Neural progenitor cell (in vitro differentiated cells): ENCODE measurements around the gene PPL. TPM values are rescaled to one million over a fixed set of nuclear protein-coding genes. Genes with fewer than 3 reads are reported as not detected.

Experiments used
- DNase-seq: peaks from one replicate; pipeline ENCODE4 v3.0.0-alpha.2; 2016; ENCODE audit warnings: low spot score
- H2AFZ ChIP-seq: fragments of 200-600 bp; sonication (generic); replicated peaks from 2 replicates; pipeline ENCODE4 v1.6.1; 2016; ENCODE audit warnings: antibody characterized with exemption
- H3F3A ChIP-seq: fragments of 200-600 bp; sonication (generic); 2 replicates; pipeline ENCODE4 v1.6.1; 2016; ENCODE audit warnings: antibody characterized with exemption, low read depth
- H3K27ac ChIP-seq: fragments of 200-600 bp; sonication (generic); 2 replicates; pipeline ENCODE4 v1.5.1; 2016; ENCODE audit warnings: mild to moderate bottlenecking
- H3K27me3 ChIP-seq: fragments of 200-600 bp; sonication (generic); 2 replicates; pipeline ENCODE4 v1.6.1; 2016; ENCODE audit warnings: mild to moderate bottlenecking, moderate library complexity
- H3K36me3 ChIP-seq: fragments of 200-600 bp; sonication (generic); 2 replicates; pipeline ENCODE4 v1.5.1; 2016
- H3K4me1 ChIP-seq: fragments of 200-600 bp; sonication (generic); 2 replicates; pipeline ENCODE4 v1.6.1; 2016; ENCODE audit warnings: mixed run types
- H3K4me2 ChIP-seq: fragments of 200-600 bp; sonication (generic); 2 replicates; pipeline ENCODE4 v1.6.1; 2016
- H3K4me3 ChIP-seq: fragments of 200-600 bp; sonication (generic); 2 replicates; pipeline ENCODE4 v1.5.1; 2016
- H3K79me2 ChIP-seq: fragments of 200-600 bp; sonication (generic); 2 replicates; pipeline ENCODE4 v1.6.1; 2016; ENCODE audit warnings: low read depth
- H3K9ac ChIP-seq: fragments of 200-600 bp; sonication (generic); 2 replicates; pipeline ENCODE4 v1.6.1; 2016
- H3K9me3 ChIP-seq: fragments of 200-600 bp; sonication (generic); 2 replicates; pipeline ENCODE4 v1.5.1; 2016; ENCODE audit warnings: low read depth
- H4K20me1 ChIP-seq: fragments of 200-600 bp; sonication (generic); 2 replicates; pipeline ENCODE4 v1.6.1; 2016; ENCODE audit warnings: low read depth
- H3K27ac Mint-ChIP-seq: 3 replicates; pipeline ENCODE4 v1.8.0; 2021; ENCODE audit warnings: mixed read lengths
- H3K27me3 Mint-ChIP-seq: 2 replicates; pipeline ENCODE4 v1.8.0; 2022; ENCODE audit warnings: low read depth, mild to moderate bottlenecking, inconsistent platforms, moderate library complexity, mixed read lengths; ENCODE audit not compliant: insufficient read depth
- H3K36me3 Mint-ChIP-seq: 3 replicates; pipeline ENCODE4 v1.8.0; 2021; ENCODE audit warnings: mixed read lengths
- H3K4me1 Mint-ChIP-seq: 3 replicates; pipeline ENCODE4 v1.8.0; 2021; ENCODE audit warnings: mixed read lengths
- H3K4me3 Mint-ChIP-seq: 3 replicates; pipeline ENCODE4 v1.8.0; 2021; ENCODE audit warnings: mild to moderate bottlenecking, moderate library complexity, mixed read lengths
- H3K9me3 Mint-ChIP-seq: 3 replicates; pipeline ENCODE4 v1.8.0; 2020; ENCODE audit warnings: mixed read lengths
- CTCF ChIP-seq: fragments of 200-600 bp; sonication (generic); IDR thresholded peaks from 2 replicates; pipeline ENCODE4 v1.5.1; 2017; ENCODE audit warnings: antibody characterized with exemption, mild to moderate bottlenecking
- EZH2 ChIP-seq: fragments of 200-600 bp; sonication (generic); IDR thresholded peaks from 2 replicates; pipeline ENCODE4 v1.6.1; 2017; ENCODE audit warnings: antibody characterized with exemption, mild to moderate bottlenecking, moderate library complexity
- EZH2phosphoT487 ChIP-seq: fragments of 200-600 bp; sonication (generic); IDR thresholded peaks from 2 replicates; pipeline ENCODE4 v1.6.1; 2017; ENCODE audit warnings: antibody characterized with exemption
- total RNA-seq: library from RNA; depleted of rRNA; stranded (reverse); fragments of >200 nt; gene quantifications from 2 replicates; pipeline ENCODE4 v1.2.3, GENCODE V29; 2015; ENCODE audit warnings: low replicate concordance

The PPL gene
- total RNA-seq, 1 donor from 2014 or later, result 1.0 TPM

GRCh38 chr16:4944333-4945281, 7.7 kb upstream of the PPL start:
- no peaks in the 10 kb centered on the region for H3K27me3 ChIP-seq
- Mint-ChIP-seq H3K4me1 (peaks cover 51% of the 10 kb centered on the region), H3K4me3 (no peak overlapping the region), H3K27ac (peak overlapping the region; percentile 95), H3K36me3 (no peaks in the 10 kb centered on the region), H3K9me3 (no peaks in the 10 kb centered on the region), H3K27me3 (peaks cover 28% of the 10 kb centered on the region)
- no peak overlapping the region for H3K27ac ChIP-seq
- no peaks in the 10 kb centered on the region for H4K20me1 ChIP-seq
- peaks cover 43% of the 10 kb centered on the region for H3F3A ChIP-seq
- no peak for DNase-seq
- no peak overlapping the region for H3K9ac ChIP-seq
- no peak overlapping the region for H2AFZ ChIP-seq
- no peak overlapping the region for H3K4me2 ChIP-seq
- H3K4me1 ChIP-seq, result peaks cover 30% of the 10 kb centered on the region
- H3K36me3 ChIP-seq, result no peaks in the 10 kb centered on the region
- no peaks in the 10 kb centered on the region for H3K79me2 ChIP-seq
- no peaks in the 10 kb centered on the region for H3K9me3 ChIP-seq
- no peak overlapping the region for H3K4me3 ChIP-seq
- no peak for TF ChIP-seq EZH2phosphoT487
- TF ChIP-seq CTCF, result no peak
- no peak for TF ChIP-seq EZH2

- H3K9me3 Mint-ChIP-seq, result no peaks in the 10 kb centered on the region
- H3K36me3 ChIP-seq, result no peaks in the 10 kb centered on the region
- no peak overlapping the region for H3K4me2 ChIP-seq
- H3K4me3 ChIP-seq, result no peak overlapping the region
- no peak overlapping the region for H2AFZ ChIP-seq
- no peaks in the 10 kb centered on the region for H3K9me3 ChIP-seq
- no peak for TF ChIP-seq CTCF
- TF ChIP-seq EZH2phosphoT487, result no peak
- TF ChIP-seq EZH2, result no peak
- H3K27ac ChIP-seq, result no peak overlapping the region
- H3K27ac Mint-ChIP-seq, result peak overlapping the region; percentile 96
- H3K27me3 ChIP-seq, result peaks cover 14% of the 10 kb centered on the region
- H3K4me1 Mint-ChIP-seq, result peaks cover 38% of the 10 kb centered on the region
- peaks cover 39% of the 10 kb centered on the region for H3F3A ChIP-seq
- DNase-seq, result no peak
- H3K4me1 ChIP-seq, result peaks cover 15% of the 10 kb centered on the region
- H3K27me3 Mint-ChIP-seq, result peaks cover 34% of the 10 kb centered on the region
- H3K36me3 Mint-ChIP-seq, result no peaks in the 10 kb centered on the region
- no peak overlapping the region for H3K9ac ChIP-seq
- H4K20me1 ChIP-seq, result no peaks in the 10 kb centered on the region
- no peaks in the 10 kb centered on the region for H3K79me2 ChIP-seq
- no peak overlapping the region for H3K4me3 Mint-ChIP-seq
Observed at GRCh38 chr16:4942481-4942880, 5.5 kb upstream of the PPL start.

GRCh38 chr16:4940719-4941118, 3.8 kb upstream of the PPL start:
- H3K36me3 ChIP-seq, result no peaks in the 10 kb centered on the region
- Mint-ChIP-seq H3K27me3 (peaks cover 35% of the 10 kb centered on the region), H3K9me3 (no peaks in the 10 kb centered on the region), H3K4me1 (peaks cover 32% of the 10 kb centered on the region), H3K4me3 (no peak overlapping the region), H3K27ac (no peak overlapping the region), H3K36me3 (no peaks in the 10 kb centered on the region)
- TF ChIP-seq EZH2phosphoT487 (no peak), CTCF (no peak), EZH2 (no peak)
- H3K27me3 ChIP-seq, result peaks cover 31% of the 10 kb centered on the region
- H3F3A ChIP-seq, result peaks cover 37% of the 10 kb centered on the region
- peaks cover 12% of the 10 kb centered on the region for H3K4me1 ChIP-seq
- no peak overlapping the region for H3K9ac ChIP-seq
- H3K4me3 ChIP-seq, result no peak overlapping the region
- H2AFZ ChIP-seq, result no peak overlapping the region
- no peak for DNase-seq
- no peaks in the 10 kb centered on the region for H3K9me3 ChIP-seq
- H4K20me1 ChIP-seq, result no peaks in the 10 kb centered on the region
- H3K27ac ChIP-seq, result no peak overlapping the region
- H3K4me2 ChIP-seq, result no peak overlapping the region
- no peaks in the 10 kb centered on the region for H3K79me2 ChIP-seq
